Omental fat pad (tissue), 4 donors: ENCODE measurements around the gene SYCN. TPM values are rescaled to one million over a fixed set of nuclear protein-coding genes. Genes with fewer than 3 reads are reported as not detected.

Source experiments
- ATAC-seq: fragments of 150-250 bp; one replicate; pipeline ENCODE4 v1.9.1; 2016; ENCODE audit warnings: mild to moderate bottlenecking, moderate library complexity; ENCODE audit not compliant: low FRiP score
- DNase-seq: peaks from one replicate; pipeline ENCODE4 v3.0.0-alpha.2; 2019; ENCODE audit warnings: low spot score
- total RNA-seq, 4 donors: library from RNA; depleted of rRNA; stranded (reverse); fragments of >200 nt; gene quantifications; one replicate each; pipeline ENCODE4 v1.1.0, GENCODE V29; 2016
- TF ChIP-seq, protein P1 (sequence below), 3 donors: fragments of 450-650 bp; IDR thresholded peaks; one replicate each; pipeline ENCODE4 v1.5.1; 2016 to 2017; ENCODE audit warnings: antibody characterized with exemption in 3 of 3, mild to moderate bottlenecking in 3 of 3, moderate library complexity in 2 of 3

The SYCN gene, protein sequence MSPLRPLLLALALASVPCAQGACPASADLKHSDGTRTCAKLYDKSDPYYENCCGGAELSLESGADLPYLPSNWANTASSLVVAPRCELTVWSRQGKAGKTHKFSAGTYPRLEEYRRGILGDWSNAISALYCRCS
- total RNA-seq: not detected

DNA sequence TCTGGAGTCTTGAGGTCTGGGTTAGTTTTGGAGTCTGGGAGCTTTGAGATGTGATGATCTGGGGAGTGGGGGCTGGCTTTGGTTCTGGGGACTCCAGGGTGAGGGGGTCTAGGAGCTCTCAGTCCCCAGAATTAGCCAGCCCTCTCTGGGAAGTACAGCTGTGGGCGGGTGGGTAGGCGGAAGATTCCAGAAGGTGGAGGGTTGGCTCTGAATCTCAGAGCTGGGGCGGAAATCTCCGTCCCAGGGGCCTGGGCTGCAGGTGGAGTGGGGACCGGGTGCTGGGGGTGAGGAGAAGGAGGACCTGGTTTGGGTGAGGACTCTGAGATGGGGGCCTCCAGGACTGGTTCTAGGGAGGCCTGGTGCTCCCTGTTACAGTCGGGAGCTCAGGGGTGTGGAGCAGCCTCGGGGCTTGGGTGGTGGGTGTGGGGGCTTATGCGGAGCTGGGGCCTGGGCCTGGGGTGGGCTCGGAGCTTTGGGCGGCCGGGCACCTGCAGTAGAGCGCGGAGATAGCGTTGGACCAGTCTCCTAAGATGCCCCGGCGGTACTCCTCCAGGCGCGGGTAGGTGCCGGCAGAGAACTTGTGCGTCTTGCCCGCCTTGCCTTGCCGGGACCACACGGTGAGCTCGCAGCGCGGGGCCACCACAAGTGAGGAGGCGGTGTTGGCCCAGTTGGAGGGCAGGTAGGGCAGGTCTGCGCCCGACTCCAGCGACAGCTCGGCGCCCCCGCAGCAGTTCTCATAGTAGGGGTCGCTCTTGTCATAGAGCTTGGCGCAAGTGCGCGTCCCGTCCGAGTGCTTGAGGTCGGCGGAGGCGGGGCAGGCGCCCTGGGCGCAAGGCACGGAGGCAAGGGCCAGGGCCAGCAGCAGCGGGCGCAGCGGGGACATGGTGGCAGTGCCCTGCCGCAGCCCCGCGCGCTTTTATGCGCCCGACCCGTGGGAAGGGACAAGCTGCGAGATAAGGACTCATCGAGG lies at the start of gene SYCN:
TSS of gene SYCN (minus strand) at position 892 of the 970 bp plus-strand sequence. CDS start at position 883, 9 bp downstream.
- DNase-seq (no peak), ATAC-seq (no peak)
- TF ChIP-seq, protein P1, sequence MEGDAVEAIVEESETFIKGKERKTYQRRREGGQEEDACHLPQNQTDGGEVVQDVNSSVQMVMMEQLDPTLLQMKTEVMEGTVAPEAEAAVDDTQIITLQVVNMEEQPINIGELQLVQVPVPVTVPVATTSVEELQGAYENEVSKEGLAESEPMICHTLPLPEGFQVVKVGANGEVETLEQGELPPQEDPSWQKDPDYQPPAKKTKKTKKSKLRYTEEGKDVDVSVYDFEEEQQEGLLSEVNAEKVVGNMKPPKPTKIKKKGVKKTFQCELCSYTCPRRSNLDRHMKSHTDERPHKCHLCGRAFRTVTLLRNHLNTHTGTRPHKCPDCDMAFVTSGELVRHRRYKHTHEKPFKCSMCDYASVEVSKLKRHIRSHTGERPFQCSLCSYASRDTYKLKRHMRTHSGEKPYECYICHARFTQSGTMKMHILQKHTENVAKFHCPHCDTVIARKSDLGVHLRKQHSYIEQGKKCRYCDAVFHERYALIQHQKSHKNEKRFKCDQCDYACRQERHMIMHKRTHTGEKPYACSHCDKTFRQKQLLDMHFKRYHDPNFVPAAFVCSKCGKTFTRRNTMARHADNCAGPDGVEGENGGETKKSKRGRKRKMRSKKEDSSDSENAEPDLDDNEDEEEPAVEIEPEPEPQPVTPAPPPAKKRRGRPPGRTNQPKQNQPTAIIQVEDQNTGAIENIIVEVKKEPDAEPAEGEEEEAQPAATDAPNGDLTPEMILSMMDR (IDR thresholded peaks at IDR 0.05): no peak

DNA sequence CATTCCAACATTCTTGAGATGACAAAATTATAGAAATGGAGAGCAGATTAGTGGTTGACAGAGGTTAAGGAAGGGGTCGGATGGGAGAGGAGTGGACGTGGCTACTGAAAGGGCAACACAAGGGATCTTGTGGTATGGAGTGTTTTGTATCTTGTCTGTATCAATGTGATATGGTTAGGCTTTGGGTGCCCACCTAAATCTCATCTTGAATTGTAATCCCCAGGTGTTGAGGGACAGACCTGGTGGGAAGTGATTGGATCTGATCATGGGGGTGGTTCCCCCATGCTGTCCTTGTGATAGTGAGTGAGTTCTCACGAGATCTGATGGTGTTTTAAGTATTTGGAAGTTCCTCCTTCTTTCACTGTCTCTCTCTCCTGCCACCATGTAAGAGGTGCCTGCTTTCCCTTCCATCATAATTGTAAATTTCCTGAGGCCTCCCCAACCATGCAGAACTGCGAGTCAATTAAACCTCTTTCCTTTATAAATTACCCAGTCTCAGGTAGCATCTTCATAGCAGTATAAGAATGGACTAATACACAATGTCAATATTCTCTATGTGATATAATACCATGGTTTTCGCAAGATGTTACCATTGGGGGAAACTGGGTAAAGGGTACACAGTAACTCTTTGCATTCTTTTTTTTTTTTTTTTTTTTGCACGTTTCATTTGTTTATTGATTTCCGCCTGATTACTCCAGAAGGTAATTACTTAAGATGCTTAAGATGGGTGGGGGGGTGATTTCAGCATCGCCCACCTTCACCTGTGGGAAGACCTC lies 49.5 kb upstream of the SYCN start:
- ATAC-seq (no peak), DNase-seq (no peak)
- TF ChIP-seq, protein P1 (IDR thresholded peaks at IDR 0.05): no peak

DNA sequence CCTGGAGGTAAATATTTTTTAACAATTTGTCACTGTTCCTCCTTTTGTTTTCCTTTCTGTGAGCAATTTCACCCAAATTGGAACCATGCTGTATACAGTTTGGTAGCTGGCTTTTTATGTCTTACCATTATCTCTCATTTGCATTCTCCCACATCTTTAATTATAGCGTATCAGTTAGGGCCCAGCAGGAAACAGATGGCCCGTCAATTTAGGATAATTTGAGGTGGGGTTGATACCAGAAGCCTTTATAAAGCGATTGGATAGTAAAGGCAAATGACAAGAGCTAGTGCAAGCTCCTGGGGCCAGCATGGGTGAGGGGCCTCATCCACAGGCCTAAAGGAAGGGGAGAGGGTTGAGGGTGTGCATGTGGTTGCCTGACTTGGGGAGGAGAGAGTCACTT lies 48.4 kb upstream of the SYCN start:
- ATAC-seq: no peak
- no peak for DNase-seq
- TF ChIP-seq, protein P1 (IDR thresholded peaks at IDR 0.05): no peak

DNA sequence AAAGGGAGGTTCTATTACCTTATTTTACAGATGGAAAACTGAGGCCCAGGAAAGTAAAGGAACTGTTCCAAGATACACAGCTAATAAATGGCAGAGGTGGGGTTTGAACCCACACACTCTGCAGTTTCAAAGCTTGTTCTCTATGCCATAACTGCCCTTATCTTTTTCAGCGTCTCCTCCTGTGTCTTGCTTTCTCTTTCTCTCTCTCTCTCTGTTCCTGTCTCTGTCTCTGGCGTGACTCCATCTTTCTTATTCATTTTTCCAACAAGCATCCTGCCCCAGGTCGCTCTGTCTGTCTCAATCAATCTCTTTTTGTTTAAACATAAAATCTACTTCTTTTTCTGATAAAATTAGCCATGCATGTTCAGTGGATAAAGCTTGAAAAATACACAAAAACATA lies 47.8 kb upstream of the SYCN start:
- no peak for ATAC-seq
- DNase-seq: no peak
- TF ChIP-seq, protein P1 (IDR thresholded peaks at IDR 0.05): no peak

DNA sequence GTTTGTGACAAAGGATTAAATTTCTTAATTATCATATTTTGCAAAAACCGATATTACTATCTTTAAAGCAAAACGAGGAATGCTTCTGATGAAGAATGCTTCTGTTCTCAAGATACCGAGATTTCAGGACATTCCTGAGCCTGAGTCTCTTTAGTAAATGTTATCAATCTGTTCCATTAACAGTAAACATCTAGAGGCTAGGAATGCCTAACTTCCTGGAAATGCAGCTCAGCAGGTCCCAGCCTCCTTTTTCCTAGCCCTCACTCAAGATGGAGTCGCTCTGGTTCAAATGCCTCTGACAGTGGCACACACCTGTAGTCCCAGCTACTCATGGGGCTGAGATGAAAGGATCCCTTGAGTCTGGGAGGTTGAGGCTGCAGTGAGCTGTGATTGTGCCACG lies 47.0 kb upstream of the SYCN start:
- no peak for ATAC-seq
- TF ChIP-seq, protein P1 (IDR thresholded peaks at IDR 0.05): no peak
- DNase-seq: no peak

DNA sequence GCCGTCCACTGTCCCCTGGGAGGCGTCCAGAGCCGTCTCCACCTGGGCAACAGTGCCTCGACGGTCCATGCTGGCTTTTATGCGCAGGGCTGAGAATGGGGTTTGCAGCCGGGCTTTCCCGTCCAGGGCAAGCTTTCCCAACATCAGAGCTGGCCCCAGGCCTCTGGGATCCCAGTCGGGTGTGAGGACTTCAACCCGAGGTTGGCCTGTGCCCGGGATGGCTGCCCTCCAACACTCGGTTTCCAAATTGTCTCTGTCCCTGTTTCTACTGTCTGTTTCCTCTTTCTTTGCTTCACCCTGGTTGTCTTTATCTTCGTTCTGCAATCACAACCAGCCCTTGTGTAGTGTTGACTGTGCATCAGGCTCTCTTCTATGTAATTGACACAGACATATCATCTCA lies 44.7 kb upstream of the SYCN start, which contains the start of gene IFNL4:
TSS of gene IFNL4 (minus strand) at position 51 of the 400 bp plus-strand sequence.
- DNase-seq: no peak
- no peak for ATAC-seq
- TF ChIP-seq, protein P1 (IDR thresholded peaks at IDR 0.05): no peak
